Neural progenitor cell (in vitro differentiated cells): ENCODE measurements around the gene TOMM40L.

Experiments used
- CTCF ChIP-seq: fragments of 200-600 bp; sonication (generic); IDR thresholded peaks from 2 replicates; pipeline ENCODE4 v1.5.1; 2017; ENCODE audit warnings: antibody characterized with exemption, mild to moderate bottlenecking
- EZH2phosphoT487 ChIP-seq: fragments of 200-600 bp; sonication (generic); IDR thresholded peaks from 2 replicates; pipeline ENCODE4 v1.6.1; 2017; ENCODE audit warnings: antibody characterized with exemption

- TF ChIP-seq CTCF: no peak
- TF ChIP-seq EZH2phosphoT487: no peak
These were observed 25.4 kb upstream of the TOMM40L start for GRCh38 chr1:161200421-161200991.
